GM21825 (cell line): Measurements from ENCODE around the gene FAM171A2.
A peak's percentile ranks its signal among the peaks of the same experiment; 100 is the strongest.
"Not testable (repeated sequence)": the region's sequence is repeated elsewhere in the genome, so short reads cannot be mapped to it uniquely, and the experiment has no call there.

Experiments used
- ATAC-seq: cut with Tn5 transposase; IDR thresholded peaks from one replicate; pipeline ENCODE4 v1.9.1; 2021; ENCODE audit warnings: mild to moderate bottlenecking, moderate library complexity; ENCODE audit not compliant: unreplicated experiment

The FAM171A2 gene

GRCh38 chr17:44347206-44348055 lies 16.2 kb downstream of the FAM171A2 start:
- not testable (repeated sequence) for ATAC-seq

DNA sequence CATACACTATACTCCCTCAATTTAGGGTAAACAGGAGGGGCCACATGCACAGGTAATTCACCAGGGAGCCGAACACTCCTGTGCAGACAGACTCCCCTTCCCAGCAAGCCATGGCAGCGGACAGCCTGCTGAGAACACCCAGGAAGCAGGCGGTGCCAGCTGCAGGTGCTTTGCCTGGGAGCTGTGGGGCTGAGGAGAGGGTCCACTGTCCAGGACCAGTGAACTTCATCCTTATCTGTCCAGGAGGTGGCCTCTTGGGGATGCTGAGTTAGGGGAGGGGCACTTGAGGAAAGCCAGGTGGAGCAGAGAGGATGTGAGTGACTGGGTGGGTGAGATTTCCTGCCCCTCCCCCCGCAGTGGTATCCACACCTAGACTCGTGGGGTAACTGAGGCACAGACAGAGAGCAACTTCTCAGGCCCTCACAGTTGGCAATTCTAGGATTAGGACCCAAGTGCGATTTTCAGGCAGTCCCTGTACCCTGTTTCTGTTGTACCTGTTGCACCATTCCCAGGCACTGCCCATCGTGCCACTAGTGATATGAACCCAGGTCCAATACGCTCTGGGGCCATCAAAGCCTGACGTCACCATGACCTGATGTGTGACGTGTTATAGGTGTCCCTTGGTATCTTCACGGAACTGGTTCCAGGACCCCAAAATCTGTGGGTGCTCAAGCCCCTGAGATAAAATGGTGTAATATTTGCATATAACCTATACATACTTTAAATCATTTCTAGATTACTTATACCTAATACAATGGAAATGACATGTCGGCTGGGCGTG lies 17.4 kb downstream of the FAM171A2 start:
- ATAC-seq = no peak

GRCh38 chr17:44345454-44346026 lies 18.1 kb downstream of the FAM171A2 start:
- ATAC-seq = no peak

DNA sequence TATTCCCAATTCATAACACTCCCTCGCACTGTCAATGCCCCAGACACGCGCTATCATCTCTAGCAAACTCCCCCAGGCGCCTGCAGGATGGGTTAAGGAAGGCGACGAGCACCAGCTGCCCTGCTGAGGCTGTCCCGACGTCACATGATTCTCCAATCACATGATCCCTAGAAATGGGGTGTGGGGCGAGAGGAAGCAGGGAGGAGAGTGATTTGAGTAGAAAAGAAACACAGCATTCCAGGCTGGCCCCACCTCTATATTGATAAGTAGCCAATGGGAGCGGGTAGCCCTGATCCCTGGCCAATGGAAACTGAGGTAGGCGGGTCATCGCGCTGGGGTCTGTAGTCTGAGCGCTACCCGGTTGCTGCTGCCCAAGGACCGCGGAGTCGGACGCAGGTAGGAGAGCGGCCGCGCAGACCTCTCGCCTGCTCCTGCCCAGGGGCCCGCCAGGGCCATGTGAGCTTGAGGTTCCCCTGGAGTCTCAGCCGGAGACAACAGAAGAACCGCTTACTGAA lies 18.7 kb downstream of the FAM171A2 start, which contains the start of gene GRN:
GRN (plus strand) TSS at position 364 of the 515 bp plus-strand sequence. CDS start 3,863 bp downstream, outside the sequence.
- ATAC-seq = peak; percentile 53

DNA sequence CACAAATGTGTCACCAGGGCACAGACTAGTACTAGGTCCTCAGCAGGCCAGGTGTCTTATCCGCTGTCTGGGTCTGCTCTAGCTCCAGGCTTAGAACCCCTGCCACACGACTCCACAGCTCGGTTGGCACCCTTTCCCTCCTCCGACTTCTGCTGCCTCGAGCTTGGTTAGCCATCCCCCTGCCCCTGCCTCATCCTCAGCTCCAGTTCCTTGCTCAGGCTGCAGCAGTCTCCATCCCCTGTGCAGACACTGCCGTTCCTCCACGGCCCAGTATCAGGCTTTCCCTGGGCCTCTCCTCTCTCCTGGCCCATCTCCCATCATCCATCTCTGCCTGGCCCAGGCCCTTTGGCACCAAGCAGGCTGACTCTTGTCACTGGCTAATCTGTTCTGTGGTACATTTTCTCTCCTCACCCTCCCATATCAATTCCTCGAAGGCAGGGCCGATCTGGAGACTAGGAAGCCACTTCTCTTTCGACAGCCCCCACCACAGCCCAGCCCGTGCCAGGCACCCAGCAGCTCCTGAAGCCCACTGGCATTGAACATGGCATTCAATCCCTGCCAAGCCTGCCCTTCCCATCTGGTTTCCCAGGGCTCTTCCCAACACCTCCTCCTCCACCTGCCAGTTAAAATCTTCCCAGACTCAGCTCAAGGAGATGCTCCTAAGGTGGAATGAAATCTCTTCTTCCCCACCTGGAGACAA lies 20.0 kb downstream of the FAM171A2 start:
- no peak for ATAC-seq

GRCh38 chr17:44340553-44340952 lies 23.1 kb downstream of the FAM171A2 start:
- ATAC-seq = not testable (repeated sequence)

- ATAC-seq = no peak
Observed at GRCh38 chr17:44338702-44339101, 25.0 kb downstream of the FAM171A2 start.

GRCh38 chr17:44335968-44336367 lies 27.7 kb downstream of the FAM171A2 start:
- ATAC-seq = no peak

DNA sequence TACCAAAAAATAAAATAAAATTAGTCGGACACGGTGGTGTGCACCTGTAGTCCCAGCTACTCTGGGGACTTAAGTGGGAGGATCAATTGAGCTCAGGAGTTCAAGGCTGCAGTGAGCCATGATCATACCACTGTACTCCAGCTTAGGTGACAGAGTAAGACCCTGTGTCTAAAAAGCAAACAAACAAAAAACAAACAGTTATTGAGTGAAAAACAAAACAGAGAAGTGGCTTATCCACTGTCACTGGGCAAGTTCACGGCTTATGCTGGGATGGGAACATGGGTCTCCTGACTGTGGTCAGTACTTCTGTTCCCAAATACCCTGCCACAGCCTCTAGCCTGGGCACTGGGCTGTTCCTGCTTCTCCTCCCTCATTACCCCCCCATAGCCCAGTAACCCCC lies 28.1 kb downstream of the FAM171A2 start:
- no peak for ATAC-seq

GRCh38 chr17:44334727-44335126 lies 28.9 kb downstream of the FAM171A2 start:
- ATAC-seq = no peak

DNA sequence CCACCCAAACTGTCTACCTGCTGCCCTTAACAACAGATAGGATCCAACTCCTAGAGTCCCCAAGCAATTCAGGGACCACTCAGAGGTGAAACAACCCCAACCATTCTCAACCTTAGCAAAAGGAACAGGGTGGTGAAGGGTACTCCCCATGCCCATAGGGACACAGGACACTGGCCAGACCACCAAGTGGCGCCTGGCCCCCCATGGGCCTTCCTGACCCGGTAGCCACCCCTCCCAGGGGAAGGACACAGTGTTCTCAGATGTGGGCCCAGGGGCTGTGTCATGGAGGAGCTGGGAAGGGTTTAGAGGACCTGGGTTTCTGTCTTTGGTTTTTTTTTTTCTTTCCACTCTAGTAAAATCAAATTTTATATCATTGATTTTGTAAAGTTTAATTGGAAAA lies 29.3 kb downstream of the FAM171A2 start:
- no peak for ATAC-seq

DNA sequence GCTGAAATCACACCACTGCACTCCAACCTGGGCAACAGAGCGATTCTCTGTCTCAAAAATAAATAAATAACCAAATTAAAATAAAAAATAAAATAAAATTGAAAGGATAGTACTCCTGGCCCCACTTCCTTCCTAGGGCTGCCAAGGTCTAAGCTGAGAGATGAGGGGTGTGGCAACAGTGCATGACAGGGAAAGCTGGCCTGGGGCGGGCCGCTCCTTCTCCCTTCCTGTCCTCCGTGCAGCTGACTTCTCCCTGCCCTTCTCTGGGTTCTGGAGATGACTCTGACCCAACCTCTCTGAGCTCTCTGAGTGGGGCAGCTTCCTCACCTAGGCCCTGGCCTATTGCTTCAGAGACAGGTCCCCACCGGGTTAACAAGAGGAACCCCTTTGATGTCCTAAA lies 30.3 kb downstream of the FAM171A2 start:
- ATAC-seq = no peak

- ATAC-seq = no peak
Observed at GRCh38 chr17:44331249-44331760, 32.3 kb downstream of the FAM171A2 start.

DNA sequence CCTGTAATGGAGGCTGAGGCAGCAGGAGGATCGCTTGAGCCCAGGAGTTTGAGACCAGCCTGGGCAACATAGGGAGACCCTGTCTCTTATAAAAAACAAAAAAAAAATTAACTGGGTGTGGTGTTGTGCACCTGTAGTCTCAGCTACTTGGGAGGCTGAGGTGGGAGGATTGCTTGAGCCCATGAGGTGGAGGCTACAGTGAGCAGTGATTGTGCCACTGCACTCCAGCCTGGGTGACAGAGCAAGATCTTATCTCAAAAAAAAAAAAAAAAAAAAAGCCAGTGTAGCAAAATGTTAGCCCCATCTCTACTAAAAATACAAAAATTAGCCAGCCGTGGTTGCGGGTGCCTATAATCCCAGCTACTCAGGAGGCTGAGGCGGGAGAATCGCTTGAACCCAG lies 33.4 kb downstream of the FAM171A2 start:
- not testable (repeated sequence) for ATAC-seq

GRCh38 chr17:44329516-44329915 lies 34.1 kb downstream of the FAM171A2 start:
- not testable (repeated sequence) for ATAC-seq

GRCh38 chr17:44327715-44328449 lies 35.8 kb downstream of the FAM171A2 start:
- no peak for ATAC-seq

DNA sequence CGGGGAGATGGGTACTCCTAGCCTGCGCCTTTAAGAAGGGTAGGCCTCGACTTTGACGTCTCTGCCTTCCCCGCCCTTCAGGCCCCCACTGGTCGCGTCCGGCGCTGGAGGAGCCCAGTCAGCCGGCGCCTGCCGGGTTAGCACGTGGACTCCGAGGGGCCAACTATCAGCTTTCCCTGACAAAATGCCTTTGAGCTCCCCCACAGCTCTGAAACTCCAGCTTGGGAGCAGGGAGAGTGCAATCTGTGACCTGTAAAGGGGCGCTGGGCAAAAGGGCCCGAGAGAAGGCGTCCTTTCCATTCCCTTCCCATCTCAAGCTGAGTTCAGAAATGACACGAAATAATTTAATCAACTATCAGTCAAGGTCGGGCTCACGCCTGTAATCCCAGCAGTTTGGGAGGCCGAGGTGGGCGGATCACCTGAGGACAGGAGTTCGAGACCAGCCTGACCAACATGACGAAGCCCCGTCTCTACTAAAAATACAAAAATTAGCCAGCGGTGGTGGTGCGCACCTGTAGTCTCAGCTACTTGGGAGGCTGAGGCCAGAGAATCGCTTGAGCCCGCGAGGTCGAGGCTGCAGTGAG lies 36.7 kb downstream of the FAM171A2 start:
- ATAC-seq = peak; percentile 41

DNA sequence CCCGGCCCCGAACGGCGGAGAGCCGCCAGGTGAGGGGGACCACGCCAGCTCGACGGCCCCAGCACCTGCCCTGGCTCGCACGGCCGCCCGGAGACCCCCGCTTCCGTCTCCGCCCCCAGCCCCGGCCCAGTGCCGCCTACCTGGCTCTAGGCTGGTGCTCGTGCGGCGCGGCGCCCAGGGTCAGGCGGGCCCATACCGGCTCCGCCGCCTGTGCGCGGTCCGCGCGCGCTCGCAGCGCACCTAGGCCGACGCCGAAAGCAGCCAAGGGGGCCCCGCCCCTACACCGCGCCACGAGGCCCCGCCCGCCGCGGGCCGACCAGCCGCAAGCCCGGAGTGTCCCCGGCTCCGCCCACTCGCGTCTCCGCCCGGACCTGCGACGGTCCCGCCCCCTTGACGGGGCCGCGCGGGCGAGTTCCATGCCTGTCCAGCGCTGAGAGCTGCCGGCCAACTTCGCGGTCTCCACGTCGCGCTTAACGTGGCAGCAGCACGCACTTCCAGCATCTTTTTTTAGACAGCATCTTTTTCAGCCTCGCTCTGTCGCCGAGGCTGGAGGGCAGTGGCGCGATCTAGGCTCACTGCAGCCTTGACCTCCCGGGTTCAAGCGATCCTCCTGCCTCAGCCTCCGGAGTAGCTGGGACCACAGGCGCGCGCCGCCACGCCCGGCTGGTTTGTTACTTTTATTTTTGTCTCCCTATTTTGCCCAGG lies 38.9 kb downstream of the FAM171A2 start, which contains the start of gene SLC25A39:
SLC25A39 (minus strand) TSS at position 253 of the 705 bp plus-strand sequence. CDS start 1,261 bp downstream, outside the sequence.
- ATAC-seq = peak; percentile 62
